ENCODE results near the gene CHSY1.

DNA sequence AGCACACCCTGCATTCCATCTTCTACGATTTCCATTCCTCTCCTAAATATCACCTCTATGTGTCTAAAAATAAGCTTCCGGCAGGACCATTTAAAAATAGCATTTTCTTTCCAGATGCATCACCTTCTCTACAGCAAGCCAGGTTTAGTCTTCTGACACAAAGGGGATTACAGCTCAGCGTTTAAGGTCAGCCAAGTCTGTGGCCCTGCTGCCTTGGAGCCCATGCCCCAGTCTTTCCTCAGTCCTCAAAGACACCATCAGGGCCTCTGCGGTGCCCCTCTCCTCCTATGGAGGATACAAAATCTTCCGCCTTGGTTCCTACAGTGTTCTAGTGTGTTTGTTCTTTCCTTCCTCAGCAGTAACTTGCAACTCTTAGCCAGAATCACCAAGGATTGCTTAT lies 21.7 kb upstream of the CHSY1 start:
- TF ChIP-seq, protein P1, sequence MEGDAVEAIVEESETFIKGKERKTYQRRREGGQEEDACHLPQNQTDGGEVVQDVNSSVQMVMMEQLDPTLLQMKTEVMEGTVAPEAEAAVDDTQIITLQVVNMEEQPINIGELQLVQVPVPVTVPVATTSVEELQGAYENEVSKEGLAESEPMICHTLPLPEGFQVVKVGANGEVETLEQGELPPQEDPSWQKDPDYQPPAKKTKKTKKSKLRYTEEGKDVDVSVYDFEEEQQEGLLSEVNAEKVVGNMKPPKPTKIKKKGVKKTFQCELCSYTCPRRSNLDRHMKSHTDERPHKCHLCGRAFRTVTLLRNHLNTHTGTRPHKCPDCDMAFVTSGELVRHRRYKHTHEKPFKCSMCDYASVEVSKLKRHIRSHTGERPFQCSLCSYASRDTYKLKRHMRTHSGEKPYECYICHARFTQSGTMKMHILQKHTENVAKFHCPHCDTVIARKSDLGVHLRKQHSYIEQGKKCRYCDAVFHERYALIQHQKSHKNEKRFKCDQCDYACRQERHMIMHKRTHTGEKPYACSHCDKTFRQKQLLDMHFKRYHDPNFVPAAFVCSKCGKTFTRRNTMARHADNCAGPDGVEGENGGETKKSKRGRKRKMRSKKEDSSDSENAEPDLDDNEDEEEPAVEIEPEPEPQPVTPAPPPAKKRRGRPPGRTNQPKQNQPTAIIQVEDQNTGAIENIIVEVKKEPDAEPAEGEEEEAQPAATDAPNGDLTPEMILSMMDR (IDR thresholded peaks at IDR 0.05) = no peak
- no peak for TF ChIP-seq POLR2A (IDR thresholded peaks at IDR 0.05)
